GOT3 (cell line): Measurements from ENCODE around the gene RAB5A.
"Not testable (repeated sequence)": the region's sequence is repeated elsewhere in the genome, so short reads cannot be mapped to it uniquely, and the experiment has no call there.

Experiments
- DNase-seq: peaks from one replicate; lab custom pipeline; 2025; ENCODE audit warnings: mixed read lengths; lab: John Stamatoyannopoulos, UW

The RAB5A gene

DNA sequence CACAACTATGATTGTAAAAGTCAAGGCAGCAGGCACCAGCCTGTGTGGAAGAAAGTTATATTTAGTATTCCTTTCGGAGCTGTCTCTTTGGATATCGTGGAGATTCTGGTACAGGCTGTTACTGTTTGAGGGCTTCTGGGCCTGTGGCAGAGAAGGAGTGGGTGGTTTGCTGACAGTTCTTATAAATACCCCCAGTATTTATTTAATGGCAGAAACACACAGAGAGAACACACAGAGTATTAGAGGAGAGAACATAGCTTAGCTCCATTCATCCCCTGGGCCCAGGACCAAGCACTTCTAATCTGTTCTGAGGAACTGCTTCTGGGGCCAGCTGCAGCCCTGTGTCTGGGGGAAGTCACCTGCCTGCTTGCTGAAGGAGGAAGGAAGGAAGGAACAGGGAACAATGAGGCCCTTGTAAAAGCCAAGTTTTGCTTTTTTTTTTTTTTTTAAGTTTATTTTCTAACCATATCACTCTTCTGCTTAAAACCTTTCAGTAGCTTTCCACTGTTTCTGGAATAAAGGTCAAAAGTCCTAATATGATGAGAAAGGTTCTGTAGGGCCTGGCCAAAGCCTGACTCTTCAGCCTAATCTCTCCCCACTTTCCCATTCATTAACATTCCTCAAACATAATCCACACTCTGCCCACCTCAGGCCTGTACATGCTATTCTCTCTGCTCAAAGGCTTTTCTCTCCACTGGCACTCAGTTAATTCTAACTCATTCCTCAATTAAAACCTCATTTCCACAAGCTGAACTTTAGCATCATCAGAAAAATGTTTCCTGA is 76.9 kb downstream of the RAB5A start:
- no peak for DNase-seq

DNA sequence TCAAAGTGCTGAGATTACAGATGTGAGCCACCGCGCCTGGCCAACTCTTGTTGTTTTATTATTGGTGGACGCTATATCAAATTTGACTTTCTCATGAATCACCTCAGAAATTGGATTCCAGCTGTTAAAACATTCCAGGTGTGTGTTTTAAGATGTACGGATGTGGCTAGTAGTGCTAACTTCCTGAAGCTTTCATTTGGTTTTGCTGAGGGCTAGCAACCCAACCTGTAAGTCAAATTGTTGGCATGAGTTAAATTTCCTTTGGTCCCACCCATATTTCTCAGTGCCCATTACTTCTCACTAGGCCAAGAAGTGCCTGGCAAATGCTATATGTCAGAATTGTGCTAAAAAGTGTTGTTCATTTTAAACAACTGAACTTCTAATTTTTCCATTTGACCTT is 80.2 kb downstream of the RAB5A start:
- no peak for DNase-seq

DNA sequence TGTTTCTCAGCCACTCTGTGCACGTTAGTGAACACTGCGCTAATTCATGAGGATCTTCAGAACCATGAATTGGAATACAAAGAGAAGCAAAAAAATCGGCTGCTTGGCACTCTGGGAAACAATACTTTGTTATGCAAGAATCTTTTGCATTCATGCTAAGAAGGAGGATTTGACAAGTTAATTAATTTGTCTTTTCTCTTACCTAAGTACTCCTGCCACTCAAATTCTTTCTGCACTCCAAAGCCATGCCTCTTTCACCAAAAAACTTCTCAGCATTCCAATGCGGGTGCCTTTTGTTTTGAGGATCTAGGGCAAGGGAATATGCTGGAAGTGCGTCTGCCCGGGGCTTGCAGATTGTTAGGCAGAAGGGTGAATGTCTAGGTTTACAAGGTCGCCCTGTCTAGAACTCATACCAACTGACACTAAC is 82.0 kb downstream of the RAB5A start:
- DNase-seq: no peak

DNA sequence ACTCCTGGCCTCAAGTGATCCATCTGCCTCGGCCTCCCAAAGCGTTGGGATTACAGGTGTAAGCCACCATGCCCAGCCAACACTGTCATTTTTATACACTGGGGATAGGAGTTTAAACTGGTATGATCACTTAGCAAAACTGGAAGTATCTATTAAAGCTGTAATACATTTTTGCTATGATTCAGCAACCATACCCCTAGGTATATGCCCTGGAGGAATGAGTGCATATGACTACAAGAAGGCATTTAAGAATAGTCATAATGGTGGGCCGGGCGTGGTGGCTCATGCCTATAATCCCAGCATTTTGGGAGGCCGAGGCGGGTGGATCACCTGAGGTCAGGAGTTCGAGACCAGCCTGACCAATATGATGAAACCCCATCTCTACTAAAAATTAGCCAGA is 85.0 kb downstream of the RAB5A start:
- DNase-seq: not testable (repeated sequence)
